Astrocyte (in vitro differentiated cells and primary cell): Measurements from ENCODE around the gene ANKRD11.

Experiments used
- CTCF ChIP-seq: IDR thresholded peaks from 2 replicates; pipeline ENCODE4 v1.5.1; 2011; ENCODE audit warnings: low read depth, mild to moderate bottlenecking, inconsistent platforms, low read length, moderate library complexity; ENCODE audit not compliant: insufficient read depth
- EZH2 ChIP-seq: IDR thresholded peaks from 2 replicates; pipeline ENCODE4 v1.6.1; 2012; ENCODE audit warnings: mild to moderate bottlenecking, low read length, inconsistent platforms; ENCODE audit not compliant: insufficient read depth

- TF ChIP-seq CTCF: no peak
- TF ChIP-seq EZH2: no peak
Observed at GRCh38 chr16:89272631-89273030, 217.7 kb downstream of the ANKRD11 start.
